ENCODE data around the gene TAS1R3. TPM values are rescaled to one million over a fixed set of nuclear protein-coding genes. Genes with fewer than 3 reads are reported as not detected.

The TAS1R3 gene
- total RNA-seq, 1 experiment from 2014 or later, result 0.22 TPM

DNA sequence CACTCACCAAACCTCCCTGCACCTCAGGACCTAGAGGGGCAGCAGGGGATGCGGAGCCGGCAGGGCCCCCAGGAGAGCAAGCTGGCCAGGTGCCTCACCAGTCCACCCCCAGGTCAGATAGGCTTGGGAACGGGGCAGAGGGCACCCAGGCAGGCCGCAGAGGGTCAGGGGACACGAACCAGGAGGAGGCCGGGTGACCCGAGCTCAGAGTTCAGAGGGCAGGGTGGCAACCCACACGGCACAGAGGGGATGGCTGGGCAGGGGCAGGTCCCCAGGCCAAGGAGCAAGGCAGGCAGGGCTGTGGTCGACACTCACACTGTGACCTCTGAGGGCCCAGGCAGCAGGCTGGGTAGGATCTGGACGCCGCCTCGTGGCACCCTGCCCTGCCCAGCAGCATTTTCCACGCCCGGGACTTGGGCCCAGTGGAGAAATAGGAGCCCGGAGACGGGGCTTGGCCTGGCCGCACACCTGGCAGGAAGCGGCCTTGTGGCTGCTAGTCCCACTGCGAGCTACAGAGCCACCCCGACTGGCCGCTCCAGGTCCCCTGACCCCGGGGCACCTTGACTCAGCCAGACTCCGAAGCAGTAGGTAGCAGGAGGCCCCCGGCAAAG, 12.8 kb downstream of the TAS1R3 start (continued):
- TF ChIP-seq, protein P1, sequence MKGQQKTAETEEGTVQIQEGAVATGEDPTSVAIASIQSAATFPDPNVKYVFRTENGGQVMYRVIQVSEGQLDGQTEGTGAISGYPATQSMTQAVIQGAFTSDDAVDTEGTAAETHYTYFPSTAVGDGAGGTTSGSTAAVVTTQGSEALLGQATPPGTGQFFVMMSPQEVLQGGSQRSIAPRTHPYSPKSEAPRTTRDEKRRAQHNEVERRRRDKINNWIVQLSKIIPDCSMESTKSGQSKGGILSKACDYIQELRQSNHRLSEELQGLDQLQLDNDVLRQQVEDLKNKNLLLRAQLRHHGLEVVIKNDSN (CRISPR knock-in tag; IDR thresholded peaks at IDR 0.05), result no peak
- TF ChIP-seq FOXP4 (CRISPR knock-in tag; IDR thresholded peaks at IDR 0.05), result no peak
- no peak for TF ChIP-seq ZNF423 (CRISPR knock-in tag; IDR thresholded peaks at IDR 0.05)

- Mint-ChIP-seq H3K4me3 (no peak overlapping the region), H3K4me1 (peaks cover 7% of the 10 kb centered on the region), H3K9me3 (peaks cover 8% of the 10 kb centered on the region), H3K36me3 (peaks cover 14% of the 10 kb centered on the region), H3K27ac (no peak overlapping the region), H3K27me3 (ENCODE audit: low read depth) (no peaks in the 10 kb centered on the region)
- ChIA-PET CTCF (interaction anchor here (0.8 to 1.4 kb wide), 8 partner anchors 9 to 159 kb away, joined by 3 to 5 read pairs (median 3); partner anchors contain the start of gene CCNL2), POLR2A (no interaction called here)
- ATAC-seq, result peak; percentile 8
- TF ChIP-seq ZNF281 (CRISPR knock-in tag; IDR thresholded peaks at IDR 0.05), result no peak
- TF ChIP-seq, protein P2, sequence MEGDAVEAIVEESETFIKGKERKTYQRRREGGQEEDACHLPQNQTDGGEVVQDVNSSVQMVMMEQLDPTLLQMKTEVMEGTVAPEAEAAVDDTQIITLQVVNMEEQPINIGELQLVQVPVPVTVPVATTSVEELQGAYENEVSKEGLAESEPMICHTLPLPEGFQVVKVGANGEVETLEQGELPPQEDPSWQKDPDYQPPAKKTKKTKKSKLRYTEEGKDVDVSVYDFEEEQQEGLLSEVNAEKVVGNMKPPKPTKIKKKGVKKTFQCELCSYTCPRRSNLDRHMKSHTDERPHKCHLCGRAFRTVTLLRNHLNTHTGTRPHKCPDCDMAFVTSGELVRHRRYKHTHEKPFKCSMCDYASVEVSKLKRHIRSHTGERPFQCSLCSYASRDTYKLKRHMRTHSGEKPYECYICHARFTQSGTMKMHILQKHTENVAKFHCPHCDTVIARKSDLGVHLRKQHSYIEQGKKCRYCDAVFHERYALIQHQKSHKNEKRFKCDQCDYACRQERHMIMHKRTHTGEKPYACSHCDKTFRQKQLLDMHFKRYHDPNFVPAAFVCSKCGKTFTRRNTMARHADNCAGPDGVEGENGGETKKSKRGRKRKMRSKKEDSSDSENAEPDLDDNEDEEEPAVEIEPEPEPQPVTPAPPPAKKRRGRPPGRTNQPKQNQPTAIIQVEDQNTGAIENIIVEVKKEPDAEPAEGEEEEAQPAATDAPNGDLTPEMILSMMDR (IDR thresholded peaks at IDR 0.05), result peak; percentile 35; the same call in 1 of the 2 replicates
- DNase-seq (ENCODE audit: low spot score), result peak; percentile 52
Measured at GRCh38 chr1:1344655-1345361, 13.7 kb downstream of the TAS1R3 start.

DNA sequence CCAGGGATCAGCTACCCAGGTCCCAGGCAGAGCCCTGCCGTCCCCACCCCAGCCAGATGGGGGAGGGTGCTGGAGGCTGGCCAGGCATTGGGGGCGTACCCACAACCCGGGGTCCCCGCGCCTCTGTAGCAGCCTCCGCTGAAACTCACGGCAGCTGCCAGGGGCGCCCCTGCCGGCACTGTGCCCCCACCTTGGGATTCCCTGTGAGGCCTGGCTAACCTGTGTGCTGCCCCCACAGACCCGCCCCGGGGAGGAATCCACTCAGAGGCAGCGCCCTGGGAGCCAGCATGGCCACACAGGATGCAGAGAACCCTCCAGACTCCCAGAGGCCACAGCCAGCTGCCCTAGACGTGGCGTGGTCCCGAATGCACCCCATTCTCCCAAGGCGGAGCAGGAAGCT, 14.3 kb downstream of the TAS1R3 start:
- DNase-seq (ENCODE audit: low spot score) (no peak), ATAC-seq (no peak)
- no peak overlapping the region for H3K27ac Mint-ChIP-seq
- peaks cover 8% of the 10 kb centered on the region for H3K9me3 Mint-ChIP-seq
- TF ChIP-seq ZNF671 (CRISPR knock-in tag; IDR thresholded peaks at IDR 0.05) (no peak), FOXJ3 (CRISPR knock-in tag; IDR thresholded peaks at IDR 0.05; ENCODE audit: borderline replicate concordance) (no peak), FOXP4 (CRISPR knock-in tag; IDR thresholded peaks at IDR 0.05) (no peak), CREB1 (CRISPR knock-in tag; IDR thresholded peaks at IDR 0.05) (no peak), TEAD1 (CRISPR knock-in tag; IDR thresholded peaks at IDR 0.05) (no peak), MAX (CRISPR knock-in tag; IDR thresholded peaks at IDR 0.05) (no peak), RORB (CRISPR knock-in tag; IDR thresholded peaks at IDR 0.05) (no peak), RELA (CRISPR knock-in tag; IDR thresholded peaks at IDR 0.05; ENCODE audit: borderline replicate concordance) (no peak), NR1H2 (CRISPR knock-in tag; IDR thresholded peaks at IDR 0.05) (no peak)
- TF ChIP-seq, protein P3, sequence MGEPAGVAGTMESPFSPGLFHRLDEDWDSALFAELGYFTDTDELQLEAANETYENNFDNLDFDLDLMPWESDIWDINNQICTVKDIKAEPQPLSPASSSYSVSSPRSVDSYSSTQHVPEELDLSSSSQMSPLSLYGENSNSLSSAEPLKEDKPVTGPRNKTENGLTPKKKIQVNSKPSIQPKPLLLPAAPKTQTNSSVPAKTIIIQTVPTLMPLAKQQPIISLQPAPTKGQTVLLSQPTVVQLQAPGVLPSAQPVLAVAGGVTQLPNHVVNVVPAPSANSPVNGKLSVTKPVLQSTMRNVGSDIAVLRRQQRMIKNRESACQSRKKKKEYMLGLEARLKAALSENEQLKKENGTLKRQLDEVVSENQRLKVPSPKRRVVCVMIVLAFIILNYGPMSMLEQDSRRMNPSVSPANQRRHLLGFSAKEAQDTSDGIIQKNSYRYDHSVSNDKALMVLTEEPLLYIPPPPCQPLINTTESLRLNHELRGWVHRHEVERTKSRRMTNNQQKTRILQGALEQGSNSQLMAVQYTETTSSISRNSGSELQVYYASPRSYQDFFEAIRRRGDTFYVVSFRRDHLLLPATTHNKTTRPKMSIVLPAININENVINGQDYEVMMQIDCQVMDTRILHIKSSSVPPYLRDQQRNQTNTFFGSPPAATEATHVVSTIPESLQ (CRISPR knock-in tag; IDR thresholded peaks at IDR 0.05), result no peak
- TF ChIP-seq, protein P4, sequence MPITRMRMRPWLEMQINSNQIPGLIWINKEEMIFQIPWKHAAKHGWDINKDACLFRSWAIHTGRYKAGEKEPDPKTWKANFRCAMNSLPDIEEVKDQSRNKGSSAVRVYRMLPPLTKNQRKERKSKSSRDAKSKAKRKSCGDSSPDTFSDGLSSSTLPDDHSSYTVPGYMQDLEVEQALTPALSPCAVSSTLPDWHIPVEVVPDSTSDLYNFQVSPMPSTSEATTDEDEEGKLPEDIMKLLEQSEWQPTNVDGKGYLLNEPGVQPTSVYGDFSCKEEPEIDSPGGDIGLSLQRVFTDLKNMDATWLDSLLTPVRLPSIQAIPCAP (CRISPR knock-in tag; IDR thresholded peaks at IDR 0.05), result no peak
- H3K4me1 Mint-ChIP-seq, result peaks cover 7% of the 10 kb centered on the region
- H3K36me3 Mint-ChIP-seq, result peaks cover 13% of the 10 kb centered on the region
- POLR2A ChIA-PET, result no interaction called here
- CTCF ChIA-PET, result interaction anchor here (0.8 to 1.4 kb wide), 5 partner anchors 8 to 159 kb away, joined by 3 to 4 read pairs (median 3); no protein-coding TSS in a partner anchor
- H3K27me3 Mint-ChIP-seq (ENCODE audit: low read depth), result no peaks in the 10 kb centered on the region
- H3K4me3 Mint-ChIP-seq, result no peak overlapping the region

All from WTC11 (cell line).